PFSK-1 (cell line): ENCODE results near the gene YBX2.

Experiments used
- FOXP2 ChIP-seq: optimal IDR thresholded peaks from 2 replicates; pipeline ENCODE3; 2011; ENCODE audit warnings: borderline replicate concordance, control low read depth, inconsistent platforms; ENCODE audit not compliant: insufficient read depth; ENCODE audit errors: extremely low read length, extremely low read depth
- POLR2AphosphoS5 ChIP-seq: IDR thresholded peaks from 2 replicates; pipeline ENCODE4 v1.6.1; 2012; ENCODE audit warnings: low read depth, mild to moderate bottlenecking, control low read depth, low read length, moderate library complexity
- REST ChIP-seq, 2 experiments: IDR thresholded peaks; 2 replicates each; pipeline versions ENCODE4 v1.6.1 to v1.8.0; 2011 to 2012; ENCODE audit warnings: low read depth in 2 of 2, low read length in 2 of 2, control low read depth in 1 of 2, inconsistent platforms in 1 of 2, mild to moderate bottlenecking in 1 of 2, moderate library complexity in 1 of 2; ENCODE audit not compliant: insufficient read depth in 1 of 2
- SIN3A ChIP-seq: IDR thresholded peaks from 2 replicates; pipeline ENCODE4 v1.6.1; 2012; ENCODE audit warnings: mild to moderate bottlenecking, low read length, moderate library complexity, borderline replicate concordance; ENCODE audit not compliant: insufficient read depth

- no peak for TF ChIP-seq POLR2AphosphoS5
- no peak for TF ChIP-seq REST (IDR thresholded peaks at IDR 0.05; ENCODE audit: insufficient read depth in 1 of 2, low read depth in 2 of 2, low read length in 2 of 2)
- no peak for TF ChIP-seq FOXP2
- TF ChIP-seq SIN3A, result no peak
These were observed 30.6 kb upstream of the YBX2 start for GRCh38 chr17:7325031-7325528.
